ENCODE data around the gene ADARB2. TPM values are rescaled to one million over a fixed set of nuclear protein-coding genes. Genes with fewer than 3 reads are reported as not detected.

ADARB2 gene
- total and polyA plus RNA-seq, 4 donors = 0.22 to 1.3 (median 0.55) TPM

GRCh38 chr10:1581189-1581588 is 156.1 kb downstream of the ADARB2 start:
- H3K27ac ChIP-seq (ENCODE audit: low read depth in 1 of 2, low read length in 1 of 2) = no peak overlapping the region
- peaks cover 0 to 2% (median 1%) of the 10 kb centered on the region in 4 donors for H3K9me3 ChIP-seq (ENCODE audit: control insufficient read depth in 4 of 4, insufficient read depth in 3 of 4, low read length in 3 of 4)
- H3K4me1 ChIP-seq (ENCODE audit: control insufficient read depth in 5 of 5, insufficient read depth in 5 of 5, low read length in 5 of 5) = peaks cover 0 to 5% (median 0%) of the 10 kb centered on the region in 5 donors
- 58 to 60% methylated on average over 11 of the region's 11 CpGs for WGBS, 2 donors
- H3K9ac ChIP-seq (ENCODE audit: insufficient read depth in 1 of 2, low read length in 2 of 2) = no peak overlapping the region
- no peak for ATAC-seq (ENCODE audit: insufficient read depth, low FRiP score)
- H3K4me3 ChIP-seq = no peak overlapping the region
- H3K27me3 ChIP-seq (ENCODE audit: control insufficient read depth in 3 of 3, insufficient read depth in 3 of 3, low read length in 2 of 3) = peaks cover 0 to 19% (median 0%) of the 10 kb centered on the region in 3 donors
- DNase-seq = no peak
- TF ChIP-seq CTCF (IDR thresholded peaks at IDR 0.05; ENCODE audit: control extremely low read depth, extremely low read depth) = no peak
- H3K36me3 ChIP-seq (ENCODE audit: control insufficient read depth in 4 of 4, insufficient read depth in 4 of 4, low read length in 4 of 4) = no peaks in the 10 kb centered on the region

- Histone ChIP-seq H3K9ac (ENCODE audit: insufficient read depth in 1 of 2, low read length in 2 of 2) (no peak overlapping the region), H3K27me3 (ENCODE audit: control insufficient read depth in 3 of 3, insufficient read depth in 3 of 3, low read length in 2 of 3) (peaks cover 0 to 18% (median 0%) of the 10 kb centered on the region in 3 donors), H3K36me3 (ENCODE audit: control insufficient read depth in 4 of 4, insufficient read depth in 4 of 4, low read length in 4 of 4) (no peaks in the 10 kb centered on the region), H3K4me1 (ENCODE audit: control insufficient read depth in 5 of 5, insufficient read depth in 5 of 5, low read length in 5 of 5) (peaks cover 0 to 5% (median 0%) of the 10 kb centered on the region in 5 donors), H3K27ac (ENCODE audit: low read depth in 1 of 2, low read length in 1 of 2) (no peak overlapping the region), H3K4me3 (no peak overlapping the region), H3K9me3 (ENCODE audit: control insufficient read depth in 4 of 4, insufficient read depth in 3 of 4, low read length in 3 of 4) (peaks cover 0 to 2% (median 1%) of the 10 kb centered on the region in 4 donors)
- DNase-seq = no peak
- no peak for ATAC-seq (ENCODE audit: insufficient read depth, low FRiP score)
- no peak for TF ChIP-seq CTCF (IDR thresholded peaks at IDR 0.05; ENCODE audit: control extremely low read depth, extremely low read depth)
- 47 to 57% methylated on average over 9 of the region's 9 CpGs for WGBS, 2 donors
Observed at GRCh38 chr10:1579671-1580070, 157.7 kb downstream of the ADARB2 start.

- ATAC-seq (ENCODE audit: insufficient read depth, low FRiP score) (no peak), DNase-seq (no peak)
- Histone ChIP-seq H3K36me3 (ENCODE audit: control insufficient read depth in 4 of 4, insufficient read depth in 4 of 4, low read length in 4 of 4) (no peaks in the 10 kb centered on the region), H3K4me3 (no peak overlapping the region), H3K4me1 (ENCODE audit: control insufficient read depth in 5 of 5, insufficient read depth in 5 of 5, low read length in 5 of 5) (peaks cover 0 to 5% (median 0%) of the 10 kb centered on the region in 5 donors), H3K27ac (ENCODE audit: low read depth in 1 of 2, low read length in 1 of 2) (no peak overlapping the region), H3K27me3 (ENCODE audit: control insufficient read depth in 3 of 3, insufficient read depth in 3 of 3, low read length in 2 of 3) (peaks cover 0 to 14% (median 0%) of the 10 kb centered on the region in 3 donors), H3K9ac (ENCODE audit: insufficient read depth in 1 of 2, low read length in 2 of 2) (no peak overlapping the region), H3K9me3 (ENCODE audit: control insufficient read depth in 4 of 4, insufficient read depth in 3 of 4, low read length in 3 of 4) (peaks cover 0 to 2% (median 1%) of the 10 kb centered on the region in 4 donors)
- 85 to 89% methylated on average over 7 of the region's 7 CpGs for WGBS, 2 donors
- no peak for TF ChIP-seq CTCF (IDR thresholded peaks at IDR 0.05; ENCODE audit: control extremely low read depth, extremely low read depth)
Observed at GRCh38 chr10:1579141-1579491, 158.2 kb downstream of the ADARB2 start.
